ENCODE measurements around the gene GYG1. TPM values are rescaled to one million over a fixed set of nuclear protein-coding genes. Genes with fewer than 3 reads are reported as not detected.

Gene GYG1
- total RNA-seq, 2 donors from 2014 or later = 22.3 to 27.4 TPM

DNA sequence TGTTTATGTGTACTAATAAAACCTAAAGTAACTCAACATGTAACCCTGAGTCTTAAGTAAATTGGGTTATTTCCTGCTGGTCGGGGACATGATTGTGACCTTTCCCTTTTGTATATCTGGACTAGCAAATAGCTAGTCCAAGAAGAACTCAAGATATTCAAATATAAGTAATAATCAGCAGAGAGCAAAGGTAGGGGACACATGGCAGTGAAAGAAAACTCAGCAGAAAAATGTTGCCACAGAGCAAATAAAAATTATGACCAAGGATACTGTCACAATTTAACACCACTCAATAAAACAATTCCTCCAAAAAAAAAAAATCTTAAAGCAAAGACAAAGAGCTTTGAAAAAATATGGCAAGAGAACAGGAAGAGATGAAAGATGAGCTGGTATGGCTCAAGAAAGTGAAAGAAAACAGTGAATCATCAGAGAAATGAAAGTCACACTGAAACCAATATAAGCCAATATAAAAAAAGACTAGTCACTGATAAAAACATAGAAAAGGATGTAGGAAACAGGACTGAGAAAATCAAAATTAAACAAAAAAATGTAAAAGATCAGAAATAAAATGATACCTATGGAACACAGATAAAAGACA is 51.5 kb downstream of the GYG1 start:
- DNase-seq (no peak), ATAC-seq (no peak)
- H3K27me3 Mint-ChIP-seq = no peaks in the 10 kb centered on the region
- H3K9me3 ChIP-seq (ENCODE audit: control insufficient read depth, low read length, poor library complexity, severe bottlenecking) = no peaks in the 10 kb centered on the region
- H3K27ac Mint-ChIP-seq = peak overlapping the region; percentile 74
- peaks cover 12% of the 10 kb centered on the region for H3K36me3 Mint-ChIP-seq (ENCODE audit: low read depth)
- no peak overlapping the region for H3K4me3 Mint-ChIP-seq
- peaks cover 16% of the 10 kb centered on the region for H3K4me1 Mint-ChIP-seq

DNA sequence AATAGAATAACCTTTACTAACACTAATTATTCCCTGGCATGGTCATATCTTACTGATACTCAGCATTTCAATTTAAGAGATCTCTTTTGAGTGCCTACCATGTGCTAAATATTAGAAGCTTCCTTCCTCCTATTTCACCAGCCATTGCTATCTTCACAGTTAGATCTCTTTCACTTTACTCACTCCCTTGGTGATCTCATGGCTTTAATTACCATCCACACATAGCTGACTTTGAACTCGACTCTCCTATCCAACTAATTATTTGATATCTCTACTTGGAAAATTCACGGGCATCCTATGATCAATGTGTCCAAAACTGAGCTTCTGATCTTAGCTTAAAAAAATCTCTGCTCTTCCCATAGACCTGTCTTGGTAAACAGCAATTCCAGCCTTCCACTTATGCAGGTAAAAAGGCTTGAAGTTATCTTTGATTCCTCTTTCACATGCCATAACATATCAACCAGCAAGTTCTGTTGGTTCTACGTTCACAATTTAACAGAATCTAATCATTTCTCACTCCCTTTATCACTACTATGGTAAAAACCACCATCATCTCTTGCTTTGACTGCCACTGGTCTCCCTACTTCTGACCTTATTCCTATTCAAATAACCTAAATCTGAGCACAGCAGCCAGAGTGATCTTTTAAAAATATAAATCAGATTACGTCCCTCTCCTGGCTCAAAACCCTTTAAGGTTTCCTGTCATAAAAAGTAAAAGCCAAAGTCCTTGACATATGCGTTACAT is 53.2 kb downstream of the GYG1 start:
- no peaks in the 10 kb centered on the region for H3K9me3 ChIP-seq (ENCODE audit: control insufficient read depth, low read length, poor library complexity, severe bottlenecking)
- H3K4me3 Mint-ChIP-seq = peak overlapping the region; percentile 12
- H3K36me3 Mint-ChIP-seq (ENCODE audit: low read depth) = peaks cover 14% of the 10 kb centered on the region
- no peak for DNase-seq
- no peak for ATAC-seq
- H3K27ac Mint-ChIP-seq = peak overlapping the region; percentile 2
- no peaks in the 10 kb centered on the region for H3K27me3 Mint-ChIP-seq
- H3K4me1 Mint-ChIP-seq = peaks cover 16% of the 10 kb centered on the region

DNA sequence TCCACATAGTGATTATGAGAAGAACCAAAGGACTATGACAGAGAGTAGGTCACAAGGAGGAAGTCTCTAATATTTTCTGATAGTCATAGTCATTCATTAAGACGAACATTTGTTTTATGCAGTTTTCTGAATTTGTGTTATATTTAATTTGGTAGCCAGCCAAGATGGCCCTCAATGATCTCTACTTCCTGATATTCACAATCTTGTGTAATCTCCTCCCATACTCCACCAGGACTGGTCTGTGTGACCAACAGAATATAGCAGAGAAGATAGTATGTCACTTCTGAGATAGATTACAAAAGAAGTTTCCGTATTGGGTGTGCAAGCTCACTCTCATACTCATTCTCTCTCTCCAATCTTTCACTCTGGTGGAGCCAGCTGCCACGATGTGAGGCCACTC is 64.2 kb downstream of the GYG1 start:
- no peak for ATAC-seq
- Mint-ChIP-seq H3K4me1 (no peaks in the 10 kb centered on the region), H3K36me3 (ENCODE audit: low read depth) (peaks cover 10% of the 10 kb centered on the region), H3K27me3 (no peaks in the 10 kb centered on the region), H3K4me3 (no peak overlapping the region), H3K27ac (no peak overlapping the region)
- no peak for DNase-seq
- H3K9me3 ChIP-seq (ENCODE audit: control insufficient read depth, low read length, poor library complexity, severe bottlenecking) = no peaks in the 10 kb centered on the region

DNA sequence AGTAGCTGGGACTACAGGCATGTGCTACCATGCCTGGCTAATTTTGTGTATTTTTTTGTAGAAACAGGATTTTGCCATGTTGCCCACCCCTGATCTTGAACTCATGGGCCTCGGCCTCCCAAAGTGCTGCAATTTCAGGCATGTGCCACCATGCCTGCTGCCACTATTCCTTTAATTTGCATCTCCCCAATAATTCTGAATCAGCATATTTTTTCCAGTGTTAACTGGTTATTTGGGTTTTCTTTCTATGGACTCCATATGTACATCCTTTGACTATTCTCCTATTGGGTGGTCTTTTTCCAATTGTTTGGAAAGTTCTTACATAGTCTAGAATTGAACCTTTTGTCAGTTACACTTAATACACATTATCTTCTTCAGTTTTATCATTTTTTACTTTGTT is 66.9 kb downstream of the GYG1 start:
- Mint-ChIP-seq H3K4me1 (no peaks in the 10 kb centered on the region), H3K4me3 (no peak overlapping the region), H3K27me3 (no peaks in the 10 kb centered on the region), H3K36me3 (ENCODE audit: low read depth) (peaks cover 8% of the 10 kb centered on the region), H3K27ac (no peak overlapping the region)
- no peak for DNase-seq
- no peak for ATAC-seq
- H3K9me3 ChIP-seq (ENCODE audit: control insufficient read depth, low read length, poor library complexity, severe bottlenecking) = no peaks in the 10 kb centered on the region

DNA sequence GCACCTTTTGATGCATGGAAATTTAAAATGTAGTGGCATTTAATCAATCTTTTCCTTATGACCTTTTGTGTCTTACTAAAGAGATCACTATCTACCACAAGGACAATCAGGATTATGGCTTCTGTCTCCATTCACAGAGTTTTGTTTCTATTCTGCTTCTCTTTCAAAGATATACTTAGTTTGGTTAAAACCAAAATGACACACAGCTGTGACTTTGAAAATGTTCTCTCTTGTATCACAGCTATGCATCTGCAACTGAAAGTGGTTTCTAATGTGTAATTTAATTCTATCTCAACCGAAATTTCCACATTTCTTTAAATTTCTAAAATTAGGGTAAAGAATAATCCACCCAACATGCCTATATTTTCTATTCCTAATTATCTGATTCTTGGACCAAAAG is 67.3 kb downstream of the GYG1 start:
- Mint-ChIP-seq H3K27ac (no peak overlapping the region), H3K4me1 (peaks cover under 1% of the 10 kb centered on the region), H3K27me3 (no peaks in the 10 kb centered on the region), H3K4me3 (no peak overlapping the region), H3K36me3 (ENCODE audit: low read depth) (peaks cover 8% of the 10 kb centered on the region)
- H3K9me3 ChIP-seq (ENCODE audit: control insufficient read depth, low read length, poor library complexity, severe bottlenecking) = no peaks in the 10 kb centered on the region
- no peak for ATAC-seq
- DNase-seq = no peak

DNA sequence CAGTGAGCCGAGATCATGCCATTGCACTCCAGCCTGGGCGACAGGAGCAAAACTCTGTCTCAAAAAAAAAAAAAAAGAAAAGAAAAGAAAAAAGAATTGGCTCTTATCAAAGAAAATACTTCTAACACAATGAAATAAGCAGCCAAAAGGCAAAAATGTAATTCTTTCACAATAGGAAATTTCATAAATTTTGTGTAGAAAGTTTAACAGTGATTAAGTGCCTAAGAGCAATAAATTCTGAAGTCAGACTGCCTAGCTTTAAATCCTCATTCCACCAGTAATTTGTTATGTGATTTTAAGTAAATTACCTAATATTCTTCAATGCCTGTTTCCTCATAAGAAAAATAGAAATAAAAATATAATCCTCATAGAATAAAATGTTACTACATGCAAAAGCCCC is 70.4 kb downstream of the GYG1 start:
- Mint-ChIP-seq H3K4me1 (peaks cover 5% of the 10 kb centered on the region), H3K27ac (no peak overlapping the region), H3K36me3 (ENCODE audit: low read depth) (peaks cover 9% of the 10 kb centered on the region), H3K27me3 (no peaks in the 10 kb centered on the region), H3K4me3 (no peak overlapping the region)
- no peak for DNase-seq
- H3K9me3 ChIP-seq (ENCODE audit: control insufficient read depth, low read length, poor library complexity, severe bottlenecking) = no peaks in the 10 kb centered on the region
- ATAC-seq = no peak

DNA sequence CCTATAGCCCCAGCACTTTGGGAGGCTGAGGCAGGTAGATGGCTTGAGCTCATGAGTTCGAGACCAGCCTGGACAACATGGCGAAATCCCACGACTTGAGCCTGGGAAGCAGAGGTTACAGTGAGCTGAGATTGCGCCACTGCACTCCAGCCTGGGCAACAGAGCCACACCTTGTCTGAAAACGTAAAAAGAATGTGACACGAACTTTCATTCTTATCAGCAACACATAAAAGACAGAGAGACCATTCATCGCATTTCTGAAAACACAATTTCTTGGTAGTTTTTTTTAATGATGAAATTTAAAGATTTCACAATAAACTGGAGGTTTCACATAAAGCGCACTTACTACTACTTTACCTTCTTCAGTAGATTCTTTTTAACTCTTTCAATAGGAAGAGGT is 76.5 kb downstream of the GYG1 start:
- Mint-ChIP-seq H3K27ac (no peak overlapping the region), H3K4me3 (no peak overlapping the region), H3K4me1 (peaks cover 5% of the 10 kb centered on the region), H3K27me3 (no peaks in the 10 kb centered on the region), H3K36me3 (ENCODE audit: low read depth) (peaks cover 6% of the 10 kb centered on the region)
- no peaks in the 10 kb centered on the region for H3K9me3 ChIP-seq (ENCODE audit: control insufficient read depth, low read length, poor library complexity, severe bottlenecking)
- ATAC-seq (no peak), DNase-seq (no peak)

Other genes starting within 250 kb of the GYG1 start
- not detected for gene CPB1, start 163.7 kb upstream of the GYG1 start, total RNA-seq
- under 1 TPM in 1 of 2 donors, not detected in 1; 0.57 TPM for gene CPA3, start 126.2 kb upstream of the GYG1 start, total RNA-seq
- 1 to 10 TPM; 5.6 TPM for gene HLTF, start 95.0 kb downstream of the GYG1 start, total RNA-seq
- gene HPS3, start 138.1 kb downstream of the GYG1 start, total RNA-seq = 10 to 100 TPM; 12.7 to 12.9 TPM
- gene CP, start 230.3 kb downstream of the GYG1 start, total RNA-seq = not detected